Measurements from ENCODE around the gene HDDC2.

GRCh38 chr6:125277838-125278237, 23.9 kb downstream of the HDDC2 start:
- no peak for TF ChIP-seq RFX5 (IDR thresholded peaks at IDR 0.05; ENCODE audit: low read depth, low read length)
- no peak for TF ChIP-seq FOXP4 (CRISPR knock-in tag; IDR thresholded peaks at IDR 0.05; ENCODE audit: borderline replicate concordance)
- no peak for TF ChIP-seq TCF7 (IDR thresholded peaks at IDR 0.05; ENCODE audit: borderline replicate concordance)
- no peak for TF ChIP-seq CTCF (IDR thresholded peaks at IDR 0.05 in 2 of 3, conservative IDR thresholded peaks at IDR 0.05 in 1 of 3; ENCODE audit: insufficient read depth in 2 of 3, low read depth in 1 of 3, low read length in 3 of 3)
- TF ChIP-seq SIN3B (IDR thresholded peaks at IDR 0.05; ENCODE audit: low read depth) = no peak
- no peak for TF ChIP-seq EZH2 (IDR thresholded peaks at IDR 0.05; ENCODE audit: borderline replicate concordance, low read depth, low read length)
- TF ChIP-seq TEAD4 (IDR thresholded peaks at IDR 0.05; ENCODE audit: low read length) = no peak
- TF ChIP-seq TEAD4 (CRISPR knock-in tag; IDR thresholded peaks at IDR 0.05; ENCODE audit: borderline replicate concordance) = no peak
- TF ChIP-seq EP300 (IDR thresholded peaks at IDR 0.05; ENCODE audit: low read length) = no peak
- no peak for TF ChIP-seq RERE (CRISPR knock-in tag; IDR thresholded peaks at IDR 0.05; ENCODE audit: borderline replicate concordance)
- TF ChIP-seq YY1 (IDR thresholded peaks at IDR 0.05; ENCODE audit: borderline replicate concordance in 1 of 3, control insufficient read depth in 1 of 3, extremely low read depth in 1 of 3, insufficient read depth in 3 of 3, insufficient read length in 1 of 3, insufficient replicate concordance in 2 of 3, low read depth in 1 of 3, low read length in 2 of 3) = no peak
- TF ChIP-seq MLX (CRISPR knock-in tag; conservative IDR thresholded peaks at IDR 0.05) = no peak
